Sigmoid colon (tissue), 7 donors: ENCODE data around the gene AQP11. TPM values are rescaled to one million over a fixed set of nuclear protein-coding genes. Genes with fewer than 3 reads are reported as not detected.
A peak's percentile ranks its signal among the peaks of the same experiment; 100 is the strongest.

Experiments used
- DNase-seq: peaks from one replicate; pipeline ENCODE4 v3.0.0-alpha.2; 2019
- H3K27ac ChIP-seq, 4 donors: fragments of 200-600 bp; sonication (generic); one replicate each; pipeline ENCODE4 v1.5.1; 2016 to 2019; ENCODE audit warnings: mild to moderate bottlenecking in 1 of 4
- H3K27me3 ChIP-seq, 3 donors: fragments of 200-600 bp; sonication (generic); one replicate each; pipeline ENCODE4 v1.5.1; 2019; ENCODE audit warnings: mild to moderate bottlenecking in 1 of 3
- H3K36me3 ChIP-seq, 4 donors: fragments of 200-600 bp; sonication (generic); one replicate each; pipeline ENCODE4 v1.5.1; 2016 to 2019
- H3K4me1 ChIP-seq, 4 donors: fragments of 200-600 bp; sonication (generic); one replicate each; pipeline ENCODE4 v1.5.1; 2017 to 2019
- H3K4me3 ChIP-seq, 4 donors: fragments of 200-600 bp; sonication (generic); one replicate each; pipeline ENCODE4 v1.5.1; 2017 to 2019; ENCODE audit warnings: mild to moderate bottlenecking in 2 of 4, moderate library complexity in 1 of 4
- H3K9me3 ChIP-seq, 4 donors: fragments of 200-600 bp in 3 of 4; sonication (generic) in 3 of 4; one replicate each; pipeline versions ENCODE4 v1.5.1 to v1.6.1; 2013 to 2019
- EP300 ChIP-seq, 4 donors: sonication (generic); formaldehyde crosslinking; IDR thresholded peaks; one replicate each; pipeline ENCODE4 v1.6.1; 2017; ENCODE audit warnings: antibody characterized with exemption in 4 of 4
- POLR2A ChIP-seq, 2 donors: fragments of 450-650 bp; IDR thresholded peaks; one replicate each; pipeline ENCODE4 v1.6.1; 2016; ENCODE audit warnings: antibody characterized with exemption in 2 of 2, mild to moderate bottlenecking in 2 of 2, moderate library complexity in 2 of 2
- POLR2AphosphoS5 ChIP-seq, 4 donors: sonication (generic); formaldehyde crosslinking; IDR thresholded peaks; one replicate each; pipeline ENCODE4 v1.6.1; 2017; ENCODE audit warnings: antibody characterized with exemption in 4 of 4
- WGBS, 2 donors: extraction: QIAGEN DNeasy Blood & Tissue Kit; methylation state at CpG; one replicate each; pipeline ENCODE4 v1.1.7; 2013; 5-methylcytosine and 5-hydroxymethylcytosine counted together
- intact Hi-C: fragments of 100-400 bp; cut with DNase I; formaldehyde crosslinking; loops from one replicate; pipeline ENCODE4 v1.15.1; 2023
- polyA plus RNA-seq, 3 donors: library from polyadenylated mRNA; stranded (reverse); fragments of 200-250 nt; gene quantifications; one replicate each; pipeline ENCODE4 v1.2.3, GENCODE V29; 2013
- total RNA-seq, 4 donors: library from RNA; depleted of rRNA; stranded (reverse); fragments of >200 nt; gene quantifications; one replicate each; pipeline ENCODE4 v1.1.0, GENCODE V29; 2016
- TF ChIP-seq, protein P1 (sequence below), 4 experiments: fragments of 450-650 bp in 3 of 4; fragments of 200-600 bp in 1 of 4; IDR thresholded peaks; one replicate each; pipeline ENCODE4 v1.5.1; 2016 to 2019; ENCODE audit warnings: antibody characterized with exemption in 4 of 4, mild to moderate bottlenecking in 3 of 4, moderate library complexity in 2 of 4
- donor health status: healthy with polysubstance abuse.
- donor health status: Bipolar disorder and iron deficiency.
- donor health status: healthy.

The AQP11 gene
- total and polyA plus RNA-seq, 7 donors = 0.36 to 2.4 (median 1.2) TPM; not detected in 1

DNA sequence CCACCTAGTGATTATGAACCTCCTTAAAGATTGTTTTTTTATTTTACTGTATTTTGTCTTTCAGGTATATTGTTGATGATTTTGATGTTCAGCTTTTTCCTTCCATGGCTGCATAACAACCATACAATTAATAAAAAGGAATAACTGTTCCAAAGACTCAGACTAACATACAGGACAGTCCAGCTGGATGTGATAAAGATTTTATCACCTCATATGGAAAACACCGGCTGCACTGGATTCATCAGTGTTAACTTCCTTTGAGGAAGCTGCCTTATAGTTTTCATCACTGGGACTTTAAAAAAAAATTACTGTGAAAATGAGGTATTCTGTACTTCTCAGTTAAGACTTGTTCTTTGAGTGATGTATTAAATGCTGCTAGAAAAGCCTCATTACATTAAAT lies 19.5 kb downstream of the AQP11 start:
- Histone ChIP-seq H3K9me3 (no peaks in the 10 kb centered on the region), H3K27ac (no peak overlapping the region), H3K36me3 (peaks cover 3 to 59% (median 12%) of the 10 kb centered on the region in 4 donors), H3K4me3 (no peak overlapping the region), H3K27me3 (no peaks in the 10 kb centered on the region), H3K4me1 (no peaks in the 10 kb centered on the region)
- no peak for DNase-seq
- TF ChIP-seq, protein P1, sequence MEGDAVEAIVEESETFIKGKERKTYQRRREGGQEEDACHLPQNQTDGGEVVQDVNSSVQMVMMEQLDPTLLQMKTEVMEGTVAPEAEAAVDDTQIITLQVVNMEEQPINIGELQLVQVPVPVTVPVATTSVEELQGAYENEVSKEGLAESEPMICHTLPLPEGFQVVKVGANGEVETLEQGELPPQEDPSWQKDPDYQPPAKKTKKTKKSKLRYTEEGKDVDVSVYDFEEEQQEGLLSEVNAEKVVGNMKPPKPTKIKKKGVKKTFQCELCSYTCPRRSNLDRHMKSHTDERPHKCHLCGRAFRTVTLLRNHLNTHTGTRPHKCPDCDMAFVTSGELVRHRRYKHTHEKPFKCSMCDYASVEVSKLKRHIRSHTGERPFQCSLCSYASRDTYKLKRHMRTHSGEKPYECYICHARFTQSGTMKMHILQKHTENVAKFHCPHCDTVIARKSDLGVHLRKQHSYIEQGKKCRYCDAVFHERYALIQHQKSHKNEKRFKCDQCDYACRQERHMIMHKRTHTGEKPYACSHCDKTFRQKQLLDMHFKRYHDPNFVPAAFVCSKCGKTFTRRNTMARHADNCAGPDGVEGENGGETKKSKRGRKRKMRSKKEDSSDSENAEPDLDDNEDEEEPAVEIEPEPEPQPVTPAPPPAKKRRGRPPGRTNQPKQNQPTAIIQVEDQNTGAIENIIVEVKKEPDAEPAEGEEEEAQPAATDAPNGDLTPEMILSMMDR (IDR thresholded peaks at IDR 0.05) = no peak
- TF ChIP-seq POLR2AphosphoS5 (IDR thresholded peaks at IDR 0.05) (no peak), EP300 (IDR thresholded peaks at IDR 0.05) (no peak), POLR2A (IDR thresholded peaks at IDR 0.05) (no peak)
- WGBS, 2 donors = 61 to 69% methylated on average over 1 of the region's 1 CpG
- intact Hi-C loops = no loop called here

DNA sequence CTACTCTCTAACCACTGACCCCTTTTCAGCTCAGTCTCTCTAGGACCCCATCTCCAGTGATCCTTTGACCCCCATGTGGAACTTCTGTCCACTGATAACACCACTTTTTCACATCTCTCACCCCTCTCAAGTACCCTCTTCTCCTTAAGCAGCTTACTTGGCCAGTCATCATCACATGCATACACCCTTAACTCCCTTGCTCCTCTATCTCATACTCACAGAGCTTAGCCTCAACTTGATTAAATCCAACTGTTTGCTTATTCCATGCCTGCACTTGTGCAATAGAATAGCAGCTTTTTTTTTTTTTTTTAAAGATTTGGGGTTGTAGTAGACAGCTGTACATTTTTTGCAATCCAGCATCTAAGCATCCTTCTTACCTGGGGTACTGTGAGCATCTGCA lies 22.2 kb downstream of the AQP11 start:
- no peak for DNase-seq
- no peaks in the 10 kb centered on the region for H3K27me3 ChIP-seq
- TF ChIP-seq POLR2A (IDR thresholded peaks at IDR 0.05) = no peak
- no peak for TF ChIP-seq POLR2AphosphoS5 (IDR thresholded peaks at IDR 0.05)
- TF ChIP-seq, protein P1 (IDR thresholded peaks at IDR 0.05) = no peak
- no peak for TF ChIP-seq EP300 (IDR thresholded peaks at IDR 0.05)
- peaks cover 13 to 79% (median 23%) of the 10 kb centered on the region in 4 donors for H3K36me3 ChIP-seq
- no peak overlapping the region for H3K27ac ChIP-seq
- H3K4me3 ChIP-seq = no peak overlapping the region
- intact Hi-C loops = no loop called here
- no peaks in the 10 kb centered on the region for H3K9me3 ChIP-seq
- no peaks in the 10 kb centered on the region for H3K4me1 ChIP-seq

- DNase-seq = no peak
- no peaks in the 10 kb centered on the region for H3K9me3 ChIP-seq
- H3K4me1 ChIP-seq = no peaks in the 10 kb centered on the region
- WGBS, 2 donors = 85 to 92% methylated on average over 3 of the region's 3 CpGs
- intact Hi-C loops = no loop called here
- H3K27me3 ChIP-seq = no peaks in the 10 kb centered on the region
- no peak overlapping the region for H3K4me3 ChIP-seq
- TF ChIP-seq, protein P1 (IDR thresholded peaks at IDR 0.05) = no peak
- no peak for TF ChIP-seq POLR2A (IDR thresholded peaks at IDR 0.05)
- no peak for TF ChIP-seq EP300 (IDR thresholded peaks at IDR 0.05)
- TF ChIP-seq POLR2AphosphoS5 (IDR thresholded peaks at IDR 0.05) = no peak
- no peak overlapping the region for H3K27ac ChIP-seq
- peaks cover 11 to 93% (median 27%) of the 10 kb centered on the region in 4 donors for H3K36me3 ChIP-seq
Observed at GRCh38 chr11:77617892-77618291, 28.1 kb downstream of the AQP11 start.

GRCh38 chr11:77619576-77620198 lies 29.9 kb downstream of the AQP11 start:
- intact Hi-C loops = no loop called here
- DNase-seq = no peak
- H3K4me1 ChIP-seq = no peaks in the 10 kb centered on the region
- H3K9me3 ChIP-seq = no peaks in the 10 kb centered on the region
- H3K27me3 ChIP-seq = no peaks in the 10 kb centered on the region
- H3K4me3 ChIP-seq = no peak overlapping the region
- peaks cover 15 to 95% (median 30%) of the 10 kb centered on the region in 4 donors for H3K36me3 ChIP-seq
- TF ChIP-seq POLR2A (IDR thresholded peaks at IDR 0.05) = no peak
- TF ChIP-seq, protein P1 (IDR thresholded peaks at IDR 0.05) = peak in 3 of 4 experiments; percentile 44 to 57 (median 56)
- H3K27ac ChIP-seq = no peak overlapping the region
- 83 to 85% methylated on average over 3 of the region's 3 CpGs for WGBS, 2 donors
